HepG2 (cell line): ENCODE measurements around the gene TTC32. TPM values are rescaled to one million over a fixed set of nuclear protein-coding genes. Genes with fewer than 3 reads are reported as not detected.

ENCODE experiments used
- EEA1 ChIP-seq: sonication (generic); formaldehyde crosslinking; IDR thresholded peaks from 2 replicates; pipeline ENCODE4 v1.5.1; 2020; ENCODE audit warnings: mild to moderate bottlenecking, missing genetic modification reagents, borderline replicate concordance
- MAFF ChIP-seq: IDR thresholded peaks from 2 replicates; pipeline ENCODE4 v1.6.1; 2011; ENCODE audit warnings: low read depth, low read length, improper control_type of control experiment
- REPIN1 ChIP-seq: sonication (generic); formaldehyde crosslinking; IDR thresholded peaks from 2 replicates; pipeline ENCODE4 v1.8.0; 2022; ENCODE audit warnings: missing genetic modification reagents, low read depth, mild to moderate bottlenecking, borderline replicate concordance
- ZNF879 ChIP-seq: sonication (generic); formaldehyde crosslinking; IDR thresholded peaks from 2 replicates; pipeline ENCODE4 v1.8.1; 2023; ENCODE audit warnings: missing genetic modification reagents
- polyA plus RNA-seq, 8 experiments: library from polyadenylated mRNA; depleted of rRNA in 3 of 8; stranded (reverse) in 7 of 8; unstranded in 1 of 8; fragments of >200 nt; fragmentation: Illumina TruSeq in 4 of 8; extraction: Trizol in 4 of 8; gene quantifications; 2 replicates each; pipeline versions ENCODE4 v1.2.1 to v1.2.3, GENCODE V29; 2011 to 2016; ENCODE audit warnings: low read depth in 4 of 8, missing spikeins in 1 of 8, mixed read lengths in 1 of 8; ENCODE audit not compliant: insufficient read depth in 1 of 8
- total RNA-seq, 5 experiments: library from RNA; depleted of rRNA; stranded (reverse); fragments of >200 nt; fragmentation: Illumina TruSeq; extraction: Trizol; gene quantifications; 2 replicates each; pipeline ENCODE4 v1.2.3, GENCODE V29; 2016; ENCODE audit warnings: low read depth in 1 of 5
- TF ChIP-seq, protein P1 (sequence below): sonication (generic); formaldehyde crosslinking; IDR thresholded peaks from 2 replicates; pipeline ENCODE4 v1.8.0; 2022; ENCODE audit warnings: mild to moderate bottlenecking, missing genetic modification reagents, moderate library complexity
- TF ChIP-seq, protein P2 (sequence below): sonication (generic); formaldehyde crosslinking; IDR thresholded peaks from 2 replicates; pipeline ENCODE4 v1.9.0; 2021; ENCODE audit warnings: missing genetic modification reagents, mild to moderate bottlenecking, borderline replicate concordance

The TTC32 gene
- total and polyA plus RNA-seq, 2 of the 13 experiments (the other 11 are each of a cell fraction or from before 2014, with no cell fraction given) = 21.6 to 38.3 TPM

GRCh38 chr2:19899985-19900930, 1.5 kb downstream of the TTC32 start (continued):
- TF ChIP-seq, protein P1, sequence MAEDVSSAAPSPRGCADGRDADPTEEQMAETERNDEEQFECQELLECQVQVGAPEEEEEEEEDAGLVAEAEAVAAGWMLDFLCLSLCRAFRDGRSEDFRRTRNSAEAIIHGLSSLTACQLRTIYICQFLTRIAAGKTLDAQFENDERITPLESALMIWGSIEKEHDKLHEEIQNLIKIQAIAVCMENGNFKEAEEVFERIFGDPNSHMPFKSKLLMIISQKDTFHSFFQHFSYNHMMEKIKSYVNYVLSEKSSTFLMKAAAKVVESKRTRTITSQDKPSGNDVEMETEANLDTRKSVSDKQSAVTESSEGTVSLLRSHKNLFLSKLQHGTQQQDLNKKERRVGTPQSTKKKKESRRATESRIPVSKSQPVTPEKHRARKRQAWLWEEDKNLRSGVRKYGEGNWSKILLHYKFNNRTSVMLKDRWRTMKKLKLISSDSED (CRISPR knock-in tag) = no peak
- TF ChIP-seq, protein P2, sequence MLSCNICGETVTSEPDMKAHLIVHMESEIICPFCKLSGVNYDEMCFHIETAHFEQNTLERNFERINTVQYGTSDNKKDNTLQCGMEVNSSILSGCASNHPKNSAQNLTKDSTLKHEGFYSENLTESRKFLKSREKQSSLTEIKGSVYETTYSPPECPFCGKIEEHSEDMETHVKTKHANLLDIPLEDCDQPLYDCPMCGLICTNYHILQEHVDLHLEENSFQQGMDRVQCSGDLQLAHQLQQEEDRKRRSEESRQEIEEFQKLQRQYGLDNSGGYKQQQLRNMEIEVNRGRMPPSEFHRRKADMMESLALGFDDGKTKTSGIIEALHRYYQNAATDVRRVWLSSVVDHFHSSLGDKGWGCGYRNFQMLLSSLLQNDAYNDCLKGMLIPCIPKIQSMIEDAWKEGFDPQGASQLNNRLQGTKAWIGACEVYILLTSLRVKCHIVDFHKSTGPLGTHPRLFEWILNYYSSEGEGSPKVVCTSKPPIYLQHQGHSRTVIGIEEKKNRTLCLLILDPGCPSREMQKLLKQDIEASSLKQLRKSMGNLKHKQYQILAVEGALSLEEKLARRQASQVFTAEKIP (CRISPR knock-in tag) = no peak
- TF ChIP-seq ZNF879 (CRISPR knock-in tag) = no peak
- TF ChIP-seq MAFF = no peak
- no peak for TF ChIP-seq EEA1
- peak; percentile 12; the same call in 1 of the 2 replicates for TF ChIP-seq REPIN1 (CRISPR knock-in tag)
